Mesothelial cell of epicardium (in vitro differentiated cells): ENCODE data around the gene PCSK1. TPM values are rescaled to one million over a fixed set of nuclear protein-coding genes. Genes with fewer than 3 reads are reported as not detected.

Experiments used
- DNase-seq, 2 experiments: peaks; one replicate each; pipeline ENCODE4 v3.0.0; 2021; ENCODE audit warnings: low spot score in 2 of 2; ENCODE audit not compliant: unreplicated experiment in 2 of 2
- H3K27ac Mint-ChIP-seq: 2 replicates; pipeline ENCODE4 v1.8.0; 2021; ENCODE audit warnings: mixed read lengths
- H3K27me3 Mint-ChIP-seq: 2 replicates; pipeline ENCODE4 v1.8.0; 2021; ENCODE audit warnings: low read depth, mixed read lengths
- H3K36me3 Mint-ChIP-seq: 2 replicates; pipeline ENCODE4 v1.8.0; 2021; ENCODE audit warnings: mixed read lengths
- H3K4me1 Mint-ChIP-seq: 2 replicates; pipeline ENCODE4 v1.8.0; 2021; ENCODE audit warnings: mixed read lengths
- H3K4me3 Mint-ChIP-seq: 2 replicates; pipeline ENCODE4 v1.8.0; 2021; ENCODE audit warnings: mild to moderate bottlenecking, moderate library complexity, mixed read lengths
- H3K9me3 Mint-ChIP-seq: 2 replicates; pipeline ENCODE4 v1.8.0; 2021; ENCODE audit warnings: mixed read lengths
- CTCF ChIP-seq: fragments of 200-600 bp; sonication (generic); IDR thresholded peaks from one replicate; pipeline ENCODE4 v1.5.0; 2021; ENCODE audit warnings: antibody characterized with exemption; ENCODE audit not compliant: unreplicated experiment
- total RNA-seq: library from RNA; stranded (reverse); gene quantifications from 3 replicates; pipeline ENCODE4 v1.2.1, GENCODE V29; 2021

PCSK1 gene
- total RNA-seq, 1 donor from 2014 or later, result not detected

GRCh38 chr5:96427824-96428223 is 5.2 kb downstream of the PCSK1 start:
- peaks cover 83% of the 10 kb centered on the region for H3K27me3 Mint-ChIP-seq
- no peak for DNase-seq
- H3K36me3 Mint-ChIP-seq, result no peaks in the 10 kb centered on the region
- no peak overlapping the region for H3K4me3 Mint-ChIP-seq
- H3K4me1 Mint-ChIP-seq, result no peaks in the 10 kb centered on the region
- no peaks in the 10 kb centered on the region for H3K9me3 Mint-ChIP-seq
- no peak for TF ChIP-seq CTCF
- no peak overlapping the region for H3K27ac Mint-ChIP-seq

- H3K27ac Mint-ChIP-seq, result no peak overlapping the region
- no peaks in the 10 kb centered on the region for H3K4me1 Mint-ChIP-seq
- no peak for TF ChIP-seq CTCF
- no peaks in the 10 kb centered on the region for H3K9me3 Mint-ChIP-seq
- no peaks in the 10 kb centered on the region for H3K36me3 Mint-ChIP-seq
- no peak overlapping the region for H3K4me3 Mint-ChIP-seq
- H3K27me3 Mint-ChIP-seq, result peaks cover 82% of the 10 kb centered on the region
- no peak for DNase-seq
Measured at GRCh38 chr5:96426831-96427230, 6.2 kb downstream of the PCSK1 start.

DNA sequence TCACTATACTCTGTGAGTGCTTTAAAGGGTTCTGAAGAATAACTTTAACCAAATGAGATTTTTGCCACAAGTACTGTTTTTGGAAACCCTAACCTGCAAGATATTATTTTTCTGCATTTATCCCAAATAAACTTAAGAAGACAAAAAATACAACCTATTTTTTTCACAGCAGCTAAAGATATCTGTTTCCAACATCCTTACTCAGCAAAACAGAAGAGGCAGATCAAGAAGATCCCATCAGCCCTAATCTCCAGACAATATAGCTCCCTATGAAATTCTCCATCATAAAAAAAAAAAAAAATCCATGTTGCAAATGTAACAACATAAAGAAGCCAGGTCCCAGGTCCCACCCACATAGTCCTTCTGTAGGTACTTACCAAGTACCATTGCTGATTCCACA is 7.6 kb downstream of the PCSK1 start:
- Mint-ChIP-seq H3K4me1 (no peaks in the 10 kb centered on the region), H3K27me3 (peaks cover 81% of the 10 kb centered on the region), H3K36me3 (no peaks in the 10 kb centered on the region), H3K9me3 (no peaks in the 10 kb centered on the region), H3K27ac (no peak overlapping the region), H3K4me3 (no peak overlapping the region)
- no peak for TF ChIP-seq CTCF
- no peak for DNase-seq

DNA sequence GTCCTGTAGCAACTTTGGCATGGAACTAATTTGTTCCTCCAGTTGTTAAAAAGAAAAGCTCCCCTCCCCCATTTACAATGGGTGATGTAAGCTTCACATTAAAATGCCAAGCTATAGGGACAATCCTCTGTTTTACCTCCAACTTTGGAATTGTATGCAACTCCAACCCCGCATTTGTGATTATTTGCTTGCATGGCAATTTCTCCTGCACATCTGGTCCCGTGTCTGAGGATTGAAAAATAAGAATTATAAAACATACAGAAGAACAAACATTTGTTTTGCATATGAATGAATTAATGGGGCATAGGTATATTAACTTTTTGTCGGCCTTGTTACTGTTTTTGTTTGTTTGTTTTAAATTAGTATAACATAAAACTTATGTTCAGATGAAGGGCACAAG is 17.2 kb downstream of the PCSK1 start:
- no peak for DNase-seq
- H3K9me3 Mint-ChIP-seq, result no peaks in the 10 kb centered on the region
- H3K36me3 Mint-ChIP-seq, result no peaks in the 10 kb centered on the region
- H3K4me3 Mint-ChIP-seq, result no peak overlapping the region
- no peak for TF ChIP-seq CTCF
- peaks cover 45% of the 10 kb centered on the region for H3K27me3 Mint-ChIP-seq
- no peak overlapping the region for H3K27ac Mint-ChIP-seq
- no peaks in the 10 kb centered on the region for H3K4me1 Mint-ChIP-seq

- no peaks in the 10 kb centered on the region for H3K9me3 Mint-ChIP-seq
- H3K36me3 Mint-ChIP-seq, result no peaks in the 10 kb centered on the region
- no peak overlapping the region for H3K27ac Mint-ChIP-seq
- no peak for DNase-seq
- TF ChIP-seq CTCF, result no peak
- no peak overlapping the region for H3K4me3 Mint-ChIP-seq
- H3K27me3 Mint-ChIP-seq, result peaks cover 31% of the 10 kb centered on the region
- H3K4me1 Mint-ChIP-seq, result no peaks in the 10 kb centered on the region
Measured at GRCh38 chr5:96412868-96413449, 20.1 kb downstream of the PCSK1 start.

DNA sequence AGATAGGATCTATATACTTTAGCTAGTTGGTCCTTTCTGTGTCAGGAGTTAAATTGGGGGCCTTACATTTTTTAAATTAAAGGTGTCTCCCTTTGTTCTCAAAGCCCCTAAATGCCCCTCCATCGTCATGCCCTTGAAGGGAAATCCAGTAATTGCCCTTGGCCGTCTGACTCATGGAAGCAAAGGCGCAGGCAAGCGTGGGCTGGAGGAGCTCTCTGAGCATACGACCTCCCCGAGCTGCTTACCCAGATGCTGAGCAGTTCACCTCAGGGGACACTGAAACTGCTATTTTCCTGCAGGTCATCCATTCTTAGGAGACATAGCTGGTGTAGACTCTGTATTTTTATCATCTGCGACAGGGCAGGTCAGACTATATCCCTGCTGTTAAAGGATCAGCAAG is 23.0 kb downstream of the PCSK1 start:
- H3K9me3 Mint-ChIP-seq, result no peaks in the 10 kb centered on the region
- TF ChIP-seq CTCF, result no peak
- no peak for DNase-seq
- H3K36me3 Mint-ChIP-seq, result no peaks in the 10 kb centered on the region
- H3K27ac Mint-ChIP-seq, result no peak overlapping the region
- no peaks in the 10 kb centered on the region for H3K4me1 Mint-ChIP-seq
- H3K4me3 Mint-ChIP-seq, result no peak overlapping the region
- peaks cover 7% of the 10 kb centered on the region for H3K27me3 Mint-ChIP-seq
